H9 (cell line): Measurements from ENCODE around the gene CAB39. TPM values are rescaled to one million over a fixed set of nuclear protein-coding genes. Genes with fewer than 3 reads are reported as not detected.
A peak's percentile ranks its signal among the peaks of the same experiment; 100 is the strongest.

Experiments used
- DNase-seq: peaks from one replicate; pipeline ENCODE4 v3.0.0-alpha.2; 2017
- H2AFZ ChIP-seq: one replicate; pipeline ENCODE4 v1.6.1; 2013; ENCODE audit warnings: mild to moderate bottlenecking, low read length, control low read depth, moderate library complexity
- H2AK5ac ChIP-seq: 2 replicates; pipeline ENCODE4 v1.6.1; 2013; ENCODE audit warnings: low read length, control low read depth, mixed read lengths; ENCODE audit not compliant: insufficient read length
- H2BK120ac ChIP-seq: one replicate; pipeline ENCODE4 v1.6.1; 2013; ENCODE audit warnings: low read depth, mild to moderate bottlenecking, low read length, control low read depth, inconsistent platforms; ENCODE audit not compliant: poor library complexity, severe bottlenecking
- H2BK12ac ChIP-seq: 2 replicates; pipeline ENCODE4 v1.6.1; 2013; ENCODE audit warnings: low read length, control low read depth, mixed read lengths, low read depth; ENCODE audit not compliant: insufficient read length
- H2BK15ac ChIP-seq: 2 replicates; pipeline ENCODE4 v1.6.1; 2013; ENCODE audit warnings: low read depth, low read length, control low read depth
- H2BK20ac ChIP-seq: one replicate; pipeline ENCODE4 v1.6.1; 2013; ENCODE audit warnings: low read depth, mild to moderate bottlenecking, low read length, control low read depth, inconsistent platforms; ENCODE audit not compliant: poor library complexity, severe bottlenecking
- H2BK5ac ChIP-seq: 2 replicates; pipeline ENCODE4 v1.6.1; 2013; ENCODE audit warnings: low read length, control low read depth, mixed read lengths; ENCODE audit not compliant: insufficient read length
- H3K14ac ChIP-seq: 2 replicates; pipeline ENCODE4 v1.6.1; 2013; ENCODE audit warnings: low read length, control low read depth; ENCODE audit not compliant: insufficient read depth
- H3K18ac ChIP-seq: 2 replicates; pipeline ENCODE4 v1.6.1; 2013; ENCODE audit warnings: low read depth, mild to moderate bottlenecking, mixed read lengths, low read length, control low read depth; ENCODE audit not compliant: insufficient read length
- H3K23ac ChIP-seq: 2 replicates; pipeline ENCODE4 v1.6.1; 2013; ENCODE audit warnings: low read length, control low read depth, mixed read lengths, low read depth; ENCODE audit not compliant: insufficient read length
- H3K23me2 ChIP-seq: 2 replicates; pipeline ENCODE4 v1.6.1; 2013; ENCODE audit warnings: low read depth, mild to moderate bottlenecking, mixed read lengths, low read length, control low read depth; ENCODE audit not compliant: insufficient read length, poor library complexity, severe bottlenecking
- H3K27ac ChIP-seq: 2 replicates; pipeline ENCODE4 v1.5.1; 2013; ENCODE audit warnings: low read length, control low read depth, mixed read lengths, low read depth; ENCODE audit not compliant: insufficient read length
- H3K27me3 ChIP-seq: 2 replicates; pipeline ENCODE4 v1.6.1; 2013; ENCODE audit warnings: low read length, control low read depth, inconsistent platforms; ENCODE audit not compliant: insufficient read depth
- H3K4ac ChIP-seq: 2 replicates; pipeline ENCODE4 v1.6.1; 2013; ENCODE audit warnings: low read depth, mild to moderate bottlenecking, control low read depth, inconsistent platforms, low read length, moderate library complexity
- H3K4me1 ChIP-seq: 2 replicates; pipeline ENCODE4 v1.6.1; 2013; ENCODE audit warnings: low read length, control low read depth, inconsistent platforms; ENCODE audit not compliant: insufficient read depth
- H3K4me2 ChIP-seq: 2 replicates; pipeline ENCODE4 v1.6.1; 2013; ENCODE audit warnings: low read length, control low read depth, mixed read lengths; ENCODE audit not compliant: insufficient read length, insufficient read depth
- H3K56ac ChIP-seq: 2 replicates; pipeline ENCODE4 v1.6.1; 2013; ENCODE audit warnings: low read depth, mild to moderate bottlenecking, mixed read lengths, low read length, control low read depth; ENCODE audit not compliant: insufficient read length
- H3K79me1 ChIP-seq: 2 replicates; pipeline ENCODE4 v1.6.1; 2013; ENCODE audit warnings: low read depth, mild to moderate bottlenecking, moderate library complexity, low read length, control low read depth, inconsistent platforms; ENCODE audit not compliant: insufficient read depth, poor library complexity, severe bottlenecking
- H3K79me2 ChIP-seq: 2 replicates; pipeline ENCODE4 v1.6.1; 2013; ENCODE audit warnings: low read length, control low read depth, inconsistent platforms; ENCODE audit not compliant: insufficient read depth
- H3K9ac ChIP-seq: 2 replicates; pipeline ENCODE4 v1.6.1; 2013; ENCODE audit warnings: low read length, control low read depth, mixed read lengths; ENCODE audit not compliant: insufficient read length; ENCODE audit errors: extremely low read depth
- H3K9me3 ChIP-seq: one replicate; pipeline ENCODE4 v1.6.1; 2013; ENCODE audit warnings: low read depth, low read length, inconsistent platforms; ENCODE audit not compliant: control insufficient read depth
- H3T11ph ChIP-seq: one replicate; pipeline ENCODE4 v1.6.1; 2013; ENCODE audit warnings: mild to moderate bottlenecking, low read length, control low read depth, inconsistent platforms
- H4K20me1 ChIP-seq: one replicate; pipeline ENCODE4 v1.6.1; 2013; ENCODE audit not compliant: control insufficient read depth, insufficient read length, insufficient read depth
- H4K5ac ChIP-seq: 2 replicates; pipeline ENCODE4 v1.6.1; 2013; ENCODE audit warnings: low read depth, mild to moderate bottlenecking, mixed read lengths, low read length, control low read depth; ENCODE audit not compliant: insufficient read length
- H4K8ac ChIP-seq: replicated peaks from 2 replicates; pipeline ENCODE4 v1.6.1; 2013; ENCODE audit warnings: low read length, control low read depth, mixed read lengths, low read depth; ENCODE audit not compliant: insufficient read length
- H4K91ac ChIP-seq: 2 replicates; pipeline ENCODE4 v1.6.1; 2013; ENCODE audit warnings: low read depth, mild to moderate bottlenecking, moderate library complexity, mixed read lengths, low read length, control low read depth; ENCODE audit not compliant: insufficient read length
- H3K27ac Mint-ChIP-seq, 3 experiments: 2 replicates in 2 of 3; 3 replicates in 1 of 3; pipeline ENCODE4 v1.8.0; 2020 to 2021; ENCODE audit warnings: mixed read lengths in 3 of 3, mild to moderate bottlenecking in 1 of 3, moderate library complexity in 1 of 3
- H3K27me3 Mint-ChIP-seq: 2 replicates; pipeline ENCODE4 v1.8.0; 2021; ENCODE audit warnings: low read depth, mild to moderate bottlenecking, moderate library complexity, mixed read lengths
- H3K36me3 Mint-ChIP-seq, 3 experiments: 2 replicates in 2 of 3; 3 replicates in 1 of 3; pipeline ENCODE4 v1.8.0; 2020 to 2021; ENCODE audit warnings: low read depth in 3 of 3, mixed read lengths in 3 of 3; ENCODE audit not compliant: insufficient read depth in 1 of 3
- H3K4me1 Mint-ChIP-seq, 2 experiments: 2 replicates each; pipeline ENCODE4 v1.8.0; 2020; ENCODE audit warnings: mixed read lengths in 2 of 2
- H3K4me3 Mint-ChIP-seq, 2 experiments: 2 replicates in 1 of 2; 3 replicates in 1 of 2; pipeline ENCODE4 v1.8.0; 2020 to 2021; ENCODE audit warnings: mild to moderate bottlenecking in 2 of 2, mixed read lengths in 2 of 2, moderate library complexity in 1 of 2
- H3K9me3 Mint-ChIP-seq, 2 experiments: 2 replicates in 1 of 2; 3 replicates in 1 of 2; pipeline ENCODE4 v1.8.0; 2020; ENCODE audit warnings: mild to moderate bottlenecking in 2 of 2, mixed read lengths in 2 of 2, moderate library complexity in 1 of 2
- WGBS: extraction: QIAGEN DNeasy Blood & Tissue Kit; methylation state at CpG from one replicate; pipeline ENCODE4 v1.1.7; 2013; ENCODE audit warnings: missing lambda C conversion rate, low lambda C conversion rate, mixed read lengths; ENCODE audit not compliant: insufficient read length; ENCODE audit errors: extremely low coverage; 5-methylcytosine and 5-hydroxymethylcytosine counted together
- total RNA-seq: library from RNA; stranded (reverse); gene quantifications from 2 replicates; pipeline ENCODE4 v1.2.1, GENCODE V29; 2021
- TF ChIP-seq, protein P1 (sequence below): fragments of 200-600 bp; sonication (generic); conservative IDR thresholded peaks from 3 replicates; pipeline ENCODE4 v1.8.0; 2021; ENCODE audit warnings: antibody characterized with exemption, mild to moderate bottlenecking

Gene CAB39
- total RNA-seq, 1 experiment from 2014 or later = 42.7 TPM

DNA sequence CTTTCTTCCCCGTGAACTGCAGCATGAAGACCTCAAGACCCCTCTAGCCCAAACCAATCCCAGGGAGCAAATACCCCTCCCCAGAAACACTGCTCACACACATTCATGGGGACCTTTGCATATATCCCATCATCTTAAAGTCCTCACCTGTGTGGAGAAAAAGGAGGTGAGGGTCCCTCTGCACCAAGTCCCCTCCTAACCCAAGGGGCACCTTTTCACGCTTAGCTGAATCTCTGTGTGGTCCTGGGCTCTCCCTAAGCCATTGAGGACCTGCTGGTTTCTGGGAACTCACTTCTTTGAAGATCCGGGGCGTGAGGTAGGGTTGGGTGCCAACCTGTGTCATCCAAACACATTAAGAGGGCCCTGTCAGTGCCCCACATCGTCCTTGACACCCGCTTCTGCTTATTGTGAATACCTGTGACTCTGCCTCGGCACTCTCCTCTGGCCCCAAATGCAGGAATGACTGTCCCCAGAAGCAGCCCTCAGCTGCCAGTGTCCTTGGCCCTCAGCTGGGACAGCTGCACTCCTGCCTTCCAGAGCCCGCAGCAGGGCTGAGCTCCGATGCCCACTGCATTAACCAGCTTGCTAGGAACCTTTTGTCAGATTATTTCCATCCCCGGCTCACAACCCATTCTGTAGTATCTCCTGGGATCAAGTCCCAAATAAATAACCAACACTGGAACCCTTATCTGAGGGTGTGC, 110.8 kb downstream of the CAB39 start:
- no CpG with 5 or more reads among the region's 10 CpGs for WGBS

More for the DNA sequence above, 110.8 kb downstream of the CAB39 start:
- no peaks in the 10 kb centered on the region for H3K79me1 ChIP-seq
- H3K4me2 ChIP-seq = no peak overlapping the region
- Mint-ChIP-seq H3K27me3 (peaks cover 2% of the 10 kb centered on the region; the same call in 1 of the 2 replicates), H3K4me1 (peaks cover 11% of the 10 kb centered on the region in 2 experiments), H3K4me3 (no peak overlapping the region), H3K9me3 (no peaks in the 10 kb centered on the region; a peak in 1 of 5 replicates), H3K27ac (peak overlapping the region in 2 of 3 experiments; percentile 24 to 29; a peak in 1 of 7 replicates), H3K36me3 (peaks cover 2 to 10% (median 7%) of the 10 kb centered on the region in 3 experiments; a peak in 6 of 7 replicates)
- no peak overlapping the region for H3K14ac ChIP-seq
- H3K27ac ChIP-seq = no peak overlapping the region
- no peak overlapping the region for H3K23ac ChIP-seq
- H3K4ac ChIP-seq = no peak overlapping the region
- H2BK120ac ChIP-seq = no peak overlapping the region
- no peaks in the 10 kb centered on the region for H3K4me1 ChIP-seq
- no peak overlapping the region for H3K18ac ChIP-seq
- H4K91ac ChIP-seq = no peak overlapping the region
- H3K23me2 ChIP-seq = no peaks in the 10 kb centered on the region
- no peak overlapping the region for H3T11ph ChIP-seq
- H3K56ac ChIP-seq = no peak overlapping the region
- TF ChIP-seq, protein P1, sequence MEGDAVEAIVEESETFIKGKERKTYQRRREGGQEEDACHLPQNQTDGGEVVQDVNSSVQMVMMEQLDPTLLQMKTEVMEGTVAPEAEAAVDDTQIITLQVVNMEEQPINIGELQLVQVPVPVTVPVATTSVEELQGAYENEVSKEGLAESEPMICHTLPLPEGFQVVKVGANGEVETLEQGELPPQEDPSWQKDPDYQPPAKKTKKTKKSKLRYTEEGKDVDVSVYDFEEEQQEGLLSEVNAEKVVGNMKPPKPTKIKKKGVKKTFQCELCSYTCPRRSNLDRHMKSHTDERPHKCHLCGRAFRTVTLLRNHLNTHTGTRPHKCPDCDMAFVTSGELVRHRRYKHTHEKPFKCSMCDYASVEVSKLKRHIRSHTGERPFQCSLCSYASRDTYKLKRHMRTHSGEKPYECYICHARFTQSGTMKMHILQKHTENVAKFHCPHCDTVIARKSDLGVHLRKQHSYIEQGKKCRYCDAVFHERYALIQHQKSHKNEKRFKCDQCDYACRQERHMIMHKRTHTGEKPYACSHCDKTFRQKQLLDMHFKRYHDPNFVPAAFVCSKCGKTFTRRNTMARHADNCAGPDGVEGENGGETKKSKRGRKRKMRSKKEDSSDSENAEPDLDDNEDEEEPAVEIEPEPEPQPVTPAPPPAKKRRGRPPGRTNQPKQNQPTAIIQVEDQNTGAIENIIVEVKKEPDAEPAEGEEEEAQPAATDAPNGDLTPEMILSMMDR = no peak
- no peak overlapping the region for H2AFZ ChIP-seq
- no peak overlapping the region for H2BK20ac ChIP-seq
- no peak overlapping the region for H3K9ac ChIP-seq
- DNase-seq = no peak
- no peaks in the 10 kb centered on the region for H3K79me2 ChIP-seq
- no peaks in the 10 kb centered on the region for H3K27me3 ChIP-seq
- no peaks in the 10 kb centered on the region for H3K9me3 ChIP-seq
- no peak overlapping the region for H2BK5ac ChIP-seq
- no peak overlapping the region for H4K5ac ChIP-seq
- no peak overlapping the region for H4K8ac ChIP-seq
- no peak overlapping the region for H2BK12ac ChIP-seq
- no peaks in the 10 kb centered on the region for H4K20me1 ChIP-seq
- H2BK15ac ChIP-seq = no peak overlapping the region
- H2AK5ac ChIP-seq = no peak overlapping the region
